GM12878 (cell line): Measurements from ENCODE around the gene PTPRD. TPM values are rescaled to one million over a fixed set of nuclear protein-coding genes. Genes with fewer than 3 reads are reported as not detected.

Experiments
- ATAC-seq: fragments of 200-7000 bp; cut with Tn5 transposase; 3 replicates; pipeline ENCODE4 v1.9.1; 2020; ENCODE audit warnings: mild to moderate bottlenecking, moderate library complexity
- BruUV-seq: library from RNA; stranded (reverse); fragments of 400-500 nt; replicated peaks from 2 replicates; lab custom pipeline; 2021; lab: Mats Ljungman, UMichigan
- CTCF ChIA-PET: fragments of 300-600 bp; sonication (Branson Sonifier 250); formaldehyde crosslinking; extraction: SDS; loops from one replicate; lab custom pipeline; 2021; ENCODE audit warnings: inconsistent platforms; lab: Yijun Ruan, JAX
- POLR2A ChIA-PET: fragments of 350-600 bp; formaldehyde crosslinking; extraction: SDS; loops from one replicate; lab custom pipeline; 2021; ENCODE audit warnings: inconsistent platforms; lab: Charles Lee
- RAD21 ChIA-PET: fragments of 300-600 bp; sonication (Branson Sonifier 250); formaldehyde crosslinking; loops from one replicate; lab custom pipeline; 2023; ENCODE audit warnings: antibody characterized with exemption; ENCODE audit not compliant: unreplicated experiment; lab: Charles Lee
- SMC1A ChIA-PET: fragments of 300-600 bp; sonication (Branson Sonifier 250); formaldehyde crosslinking; loops from one replicate; lab custom pipeline; 2023; ENCODE audit not compliant: unreplicated experiment, uncharacterized antibody; lab: Charles Lee
- DNase-seq: peaks from one replicate; pipeline ENCODE4 v3.0.0-alpha.2; 2011; ENCODE audit warnings: low read depth, low spot score
- FAIRE-seq: peaks from 3 replicates; lab custom pipeline; 2011; peaks lifted over from hg19 to GRCh38; lab: Jason Lieb, UNC
- H2AFZ ChIP-seq: 2 replicates; pipeline ENCODE4 v1.6.0; 2011; ENCODE audit warnings: low read depth, low read length, control low read depth; ENCODE audit not compliant: control insufficient read depth
- H3K27ac ChIP-seq: 2 replicates; pipeline ENCODE4 v1.5.1; 2011; ENCODE audit warnings: control low read depth; ENCODE audit not compliant: control insufficient read depth, insufficient read depth
- H3K27me3 ChIP-seq, 2 experiments: replicated peaks in 1 of 2; 2 replicates each; pipeline versions ENCODE4 v1.6.0 to v1.6.1; 2011; ENCODE audit warnings: low read length in 1 of 2; ENCODE audit not compliant: control insufficient read depth in 2 of 2, insufficient read depth in 2 of 2
- H3K36me3 ChIP-seq, 2 experiments: 2 replicates each; pipeline ENCODE4 v1.5.1; 2011; ENCODE audit warnings: low read length in 1 of 2; ENCODE audit not compliant: control insufficient read depth in 2 of 2, insufficient read depth in 2 of 2
- H3K4me1 ChIP-seq: 2 replicates; pipeline ENCODE4 v1.6.1; 2011; ENCODE audit warnings: mild to moderate bottlenecking, low read length, moderate library complexity, mixed read lengths; ENCODE audit not compliant: control insufficient read depth, insufficient read depth
- H3K4me2 ChIP-seq: 2 replicates; pipeline ENCODE4 v1.6.0; 2011; ENCODE audit warnings: control low read depth; ENCODE audit not compliant: control insufficient read depth, insufficient read depth
- H3K4me3 ChIP-seq: fragments of 200-600 bp; sonication (generic); 2 replicates; pipeline ENCODE4 v1.5.1; 2016
- H3K79me2 ChIP-seq: 2 replicates; pipeline ENCODE4 v1.6.0; 2011; ENCODE audit warnings: low read length; ENCODE audit not compliant: control insufficient read depth, insufficient read depth
- H3K9ac ChIP-seq: 2 replicates; pipeline ENCODE4 v1.8.0; 2011; ENCODE audit warnings: low read length, control low read depth, mixed read lengths; ENCODE audit not compliant: control insufficient read depth, insufficient read depth
- H3K9me3 ChIP-seq: replicated peaks from 3 replicates; pipeline ENCODE4 v1.5.1; 2011; ENCODE audit warnings: mild to moderate bottlenecking, low read length; ENCODE audit not compliant: control insufficient read depth, insufficient read depth
- H4K20me1 ChIP-seq: 2 replicates; pipeline ENCODE4 v1.6.0; 2011; ENCODE audit not compliant: control insufficient read depth, insufficient read depth
- BMI1 ChIP-seq: fragments of 450-650 bp; IDR thresholded peaks from 2 replicates; pipeline ENCODE4 v1.6.1; 2016; ENCODE audit warnings: mild to moderate bottlenecking, moderate library complexity, borderline replicate concordance
- CHD4 ChIP-seq: fragments of 200-600 bp; sonication (generic); IDR thresholded peaks from 2 replicates; pipeline ENCODE4 v1.6.1; 2016; ENCODE audit warnings: mild to moderate bottlenecking
- EZH2 ChIP-seq: IDR thresholded peaks from 2 replicates; pipeline ENCODE4 v1.6.1; 2012; ENCODE audit warnings: low read depth, mild to moderate bottlenecking, control low read depth, inconsistent platforms, low read length, borderline replicate concordance; ENCODE audit not compliant: control insufficient read depth
- JUNB ChIP-seq: IDR thresholded peaks from 2 replicates; pipeline ENCODE4 v1.6.1; 2016; ENCODE audit warnings: antibody characterized with exemption, mild to moderate bottlenecking
- MEF2B ChIP-seq: fragments of 450-650 bp; IDR thresholded peaks from 2 replicates; pipeline ENCODE4 v1.6.1; 2018; ENCODE audit warnings: mild to moderate bottlenecking, moderate library complexity; ENCODE audit not compliant: partially characterized antibody, poor library complexity, severe bottlenecking
- SPI1 ChIP-seq: IDR thresholded peaks from 2 replicates; pipeline ENCODE4 v1.6.1; 2011; ENCODE audit warnings: low read depth, mild to moderate bottlenecking, low read length, moderate library complexity, borderline replicate concordance; ENCODE audit not compliant: insufficient read depth
- ZBED1 ChIP-seq: IDR thresholded peaks from 2 replicates; pipeline ENCODE4 v1.6.1; 2016; ENCODE audit warnings: borderline replicate concordance
- ZNF207 ChIP-seq: fragments of 450-650 bp; IDR thresholded peaks from 2 replicates; pipeline ENCODE4 v1.6.1; 2014; ENCODE audit warnings: antibody characterized with exemption, mild to moderate bottlenecking, borderline replicate concordance
- in situ Hi-C: fragments of 300-500 bp; cut with MboI; formaldehyde crosslinking; loops from 9 replicates; pipeline ENCODE4 v1.14.3; 2018; ENCODE audit warnings: mixed read lengths
- intact Hi-C: fragments of 100-400 bp; cut with micrococcal nuclease; formaldehyde crosslinking; loops from one replicate; pipeline ENCODE4 v1.14.2; 2022; ENCODE audit not compliant: unreplicated experiment
- polyA plus RNA-seq, 11 experiments: library from polyadenylated mRNA; depleted of rRNA in 4 of 11; unstranded in 6 of 11; stranded (reverse) in 5 of 11; fragments of >200 nt; fragmentation: Nextera tagmentation in 4 of 11; fragmentation: Illumina TruSeq in 1 of 11; extraction: Ambion mirVana in 4 of 11; extraction: Trizol in 1 of 11; gene quantifications; 1 replicate in 1 of 11; 2 replicates in 10 of 11; pipeline versions ENCODE4 v1.2.1 to v1.2.3, GENCODE V29; 2011 to 2016; ENCODE audit warnings: inconsistent platforms in 2 of 11, missing spikeins in 2 of 11, low read depth in 1 of 11
- total RNA-seq, 4 experiments: library from RNA; depleted of rRNA in 3 of 4; stranded (reverse); fragments of >200 nt in 3 of 4; fragmentation: Illumina TruSeq in 1 of 4; extraction: Trizol in 1 of 4; gene quantifications; 2 replicates each; pipeline versions ENCODE4 v1.2.1 to v1.2.3, GENCODE V29; 2013 to 2021
- TF ChIP-seq, protein P1 (sequence below): fragments of 450-650 bp; IDR thresholded peaks from 2 replicates; pipeline ENCODE4 v1.6.1; 2017; ENCODE audit warnings: mild to moderate bottlenecking

Gene PTPRD
- total and polyA plus RNA-seq, 10 of the 15 experiments (the other 5 are each of a cell fraction or from before 2014, with no cell fraction given): under 0.01 to 0.05 (median 0.01) TPM; not detected in 7

DNA sequence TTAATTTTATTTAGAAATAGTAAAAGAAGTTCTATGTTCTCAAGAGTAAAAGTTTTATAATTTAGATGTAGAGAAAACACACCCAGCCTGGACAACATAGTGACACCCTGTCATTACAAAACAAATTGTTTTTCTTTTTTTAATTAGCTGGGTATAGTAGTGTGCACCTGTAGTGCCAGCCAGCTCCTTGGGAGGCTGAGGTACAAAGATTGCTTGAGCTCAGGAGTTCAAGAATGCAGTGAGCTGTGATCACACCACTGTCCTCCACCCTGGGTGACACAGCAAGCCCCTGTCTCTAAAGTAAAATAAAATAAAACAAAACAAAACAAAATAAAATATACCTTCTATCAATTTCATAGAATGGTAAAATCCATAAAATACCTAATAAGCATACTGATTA is 1795.5 kb downstream of the PTPRD start:
- DNase-seq (no peak), ATAC-seq (no peak), FAIRE-seq (no peak)
- ChIA-PET CTCF (interaction anchor here (1.5 kb wide), 1 partner anchor 11 kb away, joined by 4 read pairs; no protein-coding TSS in a partner anchor), POLR2A (interaction anchor here (0.6 kb wide), 1 partner anchor 47 kb away, joined by 3 read pairs; no protein-coding TSS in a partner anchor), RAD21 (no interaction called here), SMC1A (interaction anchor here (1.5 kb wide), 1 partner anchor 8 kb away, joined by 3 read pairs; no protein-coding TSS in a partner anchor)
- Histone ChIP-seq H3K4me1 (no peaks in the 10 kb centered on the region), H4K20me1 (no peaks in the 10 kb centered on the region), H3K27me3 (no peaks in the 10 kb centered on the region), H3K36me3 (no peaks in the 10 kb centered on the region), H2AFZ (no peak overlapping the region), H3K9me3 (no peaks in the 10 kb centered on the region), H3K9ac (no peak overlapping the region), H3K27ac (no peak overlapping the region), H3K4me2 (no peak overlapping the region), H3K4me3 (no peak overlapping the region), H3K79me2 (no peaks in the 10 kb centered on the region)
- TF ChIP-seq BMI1 (no peak), JUNB (no peak), EZH2 (no peak), CHD4 (no peak), ZNF207 (no peak), MEF2B (no peak), SPI1 (no peak), ZBED1 (no peak)
- TF ChIP-seq, protein P1, sequence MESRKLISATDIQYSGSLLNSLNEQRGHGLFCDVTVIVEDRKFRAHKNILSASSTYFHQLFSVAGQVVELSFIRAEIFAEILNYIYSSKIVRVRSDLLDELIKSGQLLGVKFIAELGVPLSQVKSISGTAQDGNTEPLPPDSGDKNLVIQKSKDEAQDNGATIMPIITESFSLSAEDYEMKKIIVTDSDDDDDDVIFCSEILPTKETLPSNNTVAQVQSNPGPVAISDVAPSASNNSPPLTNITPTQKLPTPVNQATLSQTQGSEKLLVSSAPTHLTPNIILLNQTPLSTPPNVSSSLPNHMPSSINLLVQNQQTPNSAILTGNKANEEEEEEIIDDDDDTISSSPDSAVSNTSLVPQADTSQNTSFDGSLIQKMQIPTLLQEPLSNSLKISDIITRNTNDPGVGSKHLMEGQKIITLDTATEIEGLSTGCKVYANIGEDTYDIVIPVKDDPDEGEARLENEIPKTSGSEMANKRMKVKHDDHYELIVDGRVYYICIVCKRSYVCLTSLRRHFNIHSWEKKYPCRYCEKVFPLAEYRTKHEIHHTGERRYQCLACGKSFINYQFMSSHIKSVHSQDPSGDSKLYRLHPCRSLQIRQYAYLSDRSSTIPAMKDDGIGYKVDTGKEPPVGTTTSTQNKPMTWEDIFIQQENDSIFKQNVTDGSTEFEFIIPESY: no peak
- intact Hi-C loops (no loop called here), in situ Hi-C loops (no loop called here)
- no TSS peak for BruUV-seq
